Liver (tissue), 9 donors: ENCODE measurements around the gene SIN3B. TPM values are rescaled to one million over a fixed set of nuclear protein-coding genes. Genes with fewer than 3 reads are reported as not detected.

Source experiments
- DNase-seq: peaks from one replicate; pipeline ENCODE4 v3.0.0-alpha.2; 2017; ENCODE audit warnings: low spot score
- H3K27ac ChIP-seq, 2 donors: one replicate each; pipeline ENCODE4 v1.7.0; 2013; ENCODE audit warnings: inconsistent platforms in 2 of 2, low read length in 2 of 2, control low read depth in 1 of 2, low read depth in 1 of 2, mild to moderate bottlenecking in 1 of 2
- H3K27me3 ChIP-seq, 4 donors: one replicate each; pipeline versions ENCODE4 v1.6.1 to v1.7.0; 2013; ENCODE audit warnings: low read length in 3 of 4, inconsistent platforms in 1 of 4, mild to moderate bottlenecking in 1 of 4, moderate library complexity in 1 of 4; ENCODE audit not compliant: control insufficient read depth in 4 of 4, insufficient read depth in 4 of 4
- H3K36me3 ChIP-seq, 4 donors: one replicate each; pipeline versions ENCODE4 v1.6.1 to v1.7.0; 2013; ENCODE audit warnings: low read length in 3 of 4, mild to moderate bottlenecking in 3 of 4, low read depth in 1 of 4, moderate library complexity in 1 of 4; ENCODE audit not compliant: control insufficient read depth in 4 of 4, insufficient read depth in 3 of 4
- H3K4me1 ChIP-seq, 4 donors: one replicate each; pipeline versions ENCODE4 v1.6.1 to v1.7.0; 2013; ENCODE audit warnings: low read length in 3 of 4, mild to moderate bottlenecking in 3 of 4, moderate library complexity in 1 of 4; ENCODE audit not compliant: control insufficient read depth in 4 of 4, insufficient read depth in 4 of 4
- H3K4me3 ChIP-seq, 3 donors: one replicate each; pipeline versions ENCODE4 v1.6.1 to v1.7.0; 2013; ENCODE audit warnings: low read length in 3 of 3, control low read depth in 1 of 3, low read depth in 1 of 3, mild to moderate bottlenecking in 1 of 3
- H3K9ac ChIP-seq, 2 donors: one replicate each; pipeline ENCODE4 v1.7.0; 2013; ENCODE audit warnings: low read length in 2 of 2, mild to moderate bottlenecking in 2 of 2, moderate library complexity in 2 of 2, control low read depth in 1 of 2, low read depth in 1 of 2
- H3K9me3 ChIP-seq, 4 donors: one replicate each; pipeline versions ENCODE4 v1.6.1 to v1.7.0; 2013; ENCODE audit warnings: low read length in 3 of 4; ENCODE audit not compliant: control insufficient read depth in 4 of 4
- EGR1 ChIP-seq, 2 donors: IDR thresholded peaks; 2 replicates each; pipeline ENCODE4 v1.6.1; 2016 to 2018; ENCODE audit warnings: antibody characterized with exemption in 2 of 2, low read depth in 2 of 2
- FOXA1 ChIP-seq: IDR thresholded peaks from 2 replicates; pipeline ENCODE4 v1.6.1; 2016; ENCODE audit warnings: antibody characterized with exemption
- FOXA2 ChIP-seq: IDR thresholded peaks from 2 replicates; pipeline ENCODE4 v1.6.1; 2016; ENCODE audit warnings: antibody characterized with exemption
- GABPA ChIP-seq, 2 donors: IDR thresholded peaks in 1 of 2; conservative IDR thresholded peaks in 1 of 2; 2 replicates each; pipeline ENCODE4 v1.6.1; 2016; ENCODE audit warnings: antibody characterized with exemption in 2 of 2, mild to moderate bottlenecking in 1 of 2, moderate library complexity in 1 of 2
- HNF4A ChIP-seq, 2 donors: conservative IDR thresholded peaks; 2 replicates each; pipeline ENCODE4 v1.6.1; 2016; ENCODE audit warnings: antibody characterized with exemption in 2 of 2, mild to moderate bottlenecking in 2 of 2
- HNF4G ChIP-seq: IDR thresholded peaks from 2 replicates; pipeline ENCODE4 v1.6.1; 2016; ENCODE audit warnings: antibody characterized with exemption
- JUND ChIP-seq, 2 donors: IDR thresholded peaks; 2 replicates each; pipeline ENCODE4 v1.6.1; 2016; ENCODE audit warnings: antibody characterized with exemption in 2 of 2
- RAD21 ChIP-seq, 2 donors: IDR thresholded peaks; 2 replicates each; pipeline ENCODE4 v1.6.1; 2016; ENCODE audit warnings: antibody characterized with exemption in 2 of 2, mild to moderate bottlenecking in 2 of 2
- RXRA ChIP-seq, 2 donors: IDR thresholded peaks; 2 replicates each; pipeline ENCODE4 v1.6.1; 2017 to 2018; ENCODE audit warnings: antibody characterized with exemption in 2 of 2, mild to moderate bottlenecking in 1 of 2
- SP1 ChIP-seq: IDR thresholded peaks from 2 replicates; pipeline ENCODE4 v1.6.1; 2018; ENCODE audit warnings: antibody characterized with exemption, mild to moderate bottlenecking
- TAF1 ChIP-seq: conservative IDR thresholded peaks from 2 replicates; pipeline ENCODE4 v1.6.1; 2016; ENCODE audit warnings: antibody characterized with exemption, mild to moderate bottlenecking
- WGBS: extraction: QIAGEN DNeasy Blood & Tissue Kit; methylation state at CpG from one replicate; pipeline ENCODE4 v1.1.7; 2013; 5-methylcytosine and 5-hydroxymethylcytosine counted together
- polyA plus RNA-seq, 2 donors: library from polyadenylated mRNA; stranded (reverse) in 1 of 2; unstranded in 1 of 2; fragments of 200-250 nt in 1 of 2; fragments of >200 nt in 1 of 2; fragmentation: Nextera tagmentation in 1 of 2; extraction: Ambion mirVana in 1 of 2; gene quantifications; one replicate each; pipeline versions ENCODE4 v1.2.1 to v1.2.3, GENCODE V29; 2013 to 2015
- total RNA-seq, 2 donors: library from RNA; depleted of rRNA; stranded (reverse); fragments of >200 nt; gene quantifications; one replicate each; pipeline ENCODE4 v1.2.3, GENCODE V29; 2014
- TF ChIP-seq, protein P1 (sequence below): IDR thresholded peaks from 2 replicates; pipeline ENCODE4 v1.6.1; 2016; ENCODE audit warnings: antibody characterized with exemption
- TF ChIP-seq, protein P2 (sequence below): IDR thresholded peaks from 2 replicates; pipeline ENCODE4 v1.6.1; 2016; ENCODE audit warnings: antibody characterized with exemption
- TF ChIP-seq, protein P3 (sequence below): IDR thresholded peaks from 2 replicates; pipeline ENCODE4 v1.6.1; 2016; ENCODE audit warnings: antibody characterized with exemption
- TF ChIP-seq, protein P4 (sequence below): fragments of 150-350 bp; IDR thresholded peaks from 2 replicates; pipeline ENCODE4 v1.5.1; 2017; ENCODE audit warnings: improper control_type of control experiment, low read depth, low read length; ENCODE audit not compliant: missing input control
- donor health status: healthy.
- donor health status: healthy.
- donor health status: healthy.
- donor health status: healthy.
- donor health status: healthy.

SIN3B gene
- total and polyA plus RNA-seq, 4 donors, result 6.1 to 17.1 (median 8.6) TPM

DNA sequence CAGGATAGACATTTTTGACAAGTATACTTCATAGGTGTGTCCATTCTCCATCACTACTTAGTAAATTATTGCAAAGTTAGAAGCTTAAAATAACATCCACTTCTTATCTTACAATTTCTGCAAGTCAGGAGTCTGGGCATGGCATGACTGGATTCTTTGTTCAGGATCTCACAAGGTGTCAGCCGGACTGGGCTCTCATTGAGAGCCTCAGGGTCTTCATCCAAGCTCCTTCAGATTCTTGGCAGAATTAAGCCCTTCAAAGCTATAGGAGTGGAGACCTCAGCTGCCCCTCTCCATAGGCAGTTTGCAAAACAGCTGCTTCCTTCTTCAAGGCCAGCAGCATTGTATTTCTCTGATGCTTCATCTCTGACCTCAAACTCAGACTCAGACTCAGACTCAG lies 9.1 kb upstream of the SIN3B start:
- DNase-seq, result no peak
- H3K27ac ChIP-seq, result no peak overlapping the region
- peaks cover 0 to 2% (median under 1%) of the 10 kb centered on the region in 4 donors for H3K4me1 ChIP-seq
- H3K27me3 ChIP-seq, result no peaks in the 10 kb centered on the region
- no peak overlapping the region for H3K4me3 ChIP-seq
- H3K9me3 ChIP-seq, result peaks cover 0 to 2% (median 0%) of the 10 kb centered on the region in 4 donors
- H3K9ac ChIP-seq, result no peak overlapping the region
- no peaks in the 10 kb centered on the region for H3K36me3 ChIP-seq
- TF ChIP-seq FOXA1 (no peak), FOXA2 (no peak), TAF1 (no peak), SP1 (no peak)
- TF ChIP-seq, protein P1, sequence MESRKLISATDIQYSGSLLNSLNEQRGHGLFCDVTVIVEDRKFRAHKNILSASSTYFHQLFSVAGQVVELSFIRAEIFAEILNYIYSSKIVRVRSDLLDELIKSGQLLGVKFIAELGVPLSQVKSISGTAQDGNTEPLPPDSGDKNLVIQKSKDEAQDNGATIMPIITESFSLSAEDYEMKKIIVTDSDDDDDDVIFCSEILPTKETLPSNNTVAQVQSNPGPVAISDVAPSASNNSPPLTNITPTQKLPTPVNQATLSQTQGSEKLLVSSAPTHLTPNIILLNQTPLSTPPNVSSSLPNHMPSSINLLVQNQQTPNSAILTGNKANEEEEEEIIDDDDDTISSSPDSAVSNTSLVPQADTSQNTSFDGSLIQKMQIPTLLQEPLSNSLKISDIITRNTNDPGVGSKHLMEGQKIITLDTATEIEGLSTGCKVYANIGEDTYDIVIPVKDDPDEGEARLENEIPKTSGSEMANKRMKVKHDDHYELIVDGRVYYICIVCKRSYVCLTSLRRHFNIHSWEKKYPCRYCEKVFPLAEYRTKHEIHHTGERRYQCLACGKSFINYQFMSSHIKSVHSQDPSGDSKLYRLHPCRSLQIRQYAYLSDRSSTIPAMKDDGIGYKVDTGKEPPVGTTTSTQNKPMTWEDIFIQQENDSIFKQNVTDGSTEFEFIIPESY, result no peak
- 91% methylated on average over 1 of the region's 1 CpG for whole genome bisulfite sequencing

DNA sequence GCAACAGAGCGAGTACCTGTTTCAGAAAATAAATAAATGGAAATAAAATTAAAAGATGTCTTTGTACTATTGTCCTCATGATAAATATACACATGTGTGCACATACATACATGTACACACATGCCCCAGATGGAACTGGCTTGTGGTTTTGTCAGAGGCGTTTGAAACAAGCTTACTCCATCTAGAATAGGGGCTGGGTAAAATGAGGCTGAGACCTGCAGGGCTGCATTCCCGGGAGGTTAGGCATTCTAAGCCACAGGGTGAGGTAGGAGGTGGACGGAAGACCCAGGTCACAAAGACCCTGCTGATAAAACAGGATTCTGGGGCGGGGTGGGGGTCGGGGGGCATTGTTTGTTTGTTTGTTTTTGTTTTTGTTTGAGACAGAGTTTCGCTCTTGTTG lies 8.1 kb upstream of the SIN3B start:
- no peaks in the 10 kb centered on the region for H3K36me3 ChIP-seq
- no peak for TF ChIP-seq FOXA2
- TF ChIP-seq RXRA (IDR thresholded peaks at IDR 0.05), result no peak
- TF ChIP-seq GABPA (IDR thresholded peaks at IDR 0.05 in 1 of 2, conservative IDR thresholded peaks at IDR 0.05 in 1 of 2), result no peak
- no peak for TF ChIP-seq HNF4G
- TF ChIP-seq TAF1, result no peak
- TF ChIP-seq, protein P1, result no peak
- no peak for TF ChIP-seq HNF4A (conservative IDR thresholded peaks at IDR 0.05)
- no peak for TF ChIP-seq FOXA1
- H3K9ac ChIP-seq, result no peak overlapping the region
- no peak overlapping the region for H3K27ac ChIP-seq
- no peaks in the 10 kb centered on the region for H3K9me3 ChIP-seq
- peaks cover 0 to 8% (median 3%) of the 10 kb centered on the region in 4 donors for H3K4me1 ChIP-seq
- DNase-seq, result no peak
- no peak overlapping the region for H3K4me3 ChIP-seq
- no peaks in the 10 kb centered on the region for H3K27me3 ChIP-seq
- WGBS, result 72% methylated on average over 7 of the region's 7 CpGs

DNA sequence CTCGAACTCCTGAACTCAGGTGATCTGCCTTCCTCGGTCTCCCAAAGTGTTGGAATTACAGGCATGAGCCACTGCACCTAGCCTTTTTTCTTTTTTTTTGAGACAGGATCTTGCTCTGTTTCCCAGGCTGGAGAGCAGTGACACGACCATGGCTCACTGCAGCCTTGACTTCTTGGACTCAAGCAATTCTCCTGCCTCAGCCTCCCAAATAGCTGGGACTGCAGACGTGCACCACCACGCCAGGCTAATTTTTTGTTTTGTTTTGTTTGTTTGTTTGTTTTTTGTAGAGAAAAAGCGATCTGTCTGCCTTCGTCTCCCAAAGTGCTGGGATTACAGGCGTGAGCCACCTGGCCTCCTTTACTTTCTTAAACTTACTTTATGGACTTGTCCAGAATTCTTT lies 6.5 kb upstream of the SIN3B start:
- no peak overlapping the region for H3K27ac ChIP-seq
- 90% methylated on average over 8 of the region's 8 CpGs for WGBS
- H3K36me3 ChIP-seq, result no peaks in the 10 kb centered on the region
- H3K27me3 ChIP-seq, result no peaks in the 10 kb centered on the region
- no peak overlapping the region for H3K4me3 ChIP-seq
- peaks cover 0 to 8% (median 3%) of the 10 kb centered on the region in 4 donors for H3K4me1 ChIP-seq
- DNase-seq, result no peak
- no peak overlapping the region for H3K9ac ChIP-seq
- no peaks in the 10 kb centered on the region for H3K9me3 ChIP-seq
- no peak for TF ChIP-seq JUND (IDR thresholded peaks at IDR 0.05)
- TF ChIP-seq TAF1, result no peak
- TF ChIP-seq, protein P1, result no peak
- no peak for TF ChIP-seq EGR1 (IDR thresholded peaks at IDR 0.05; ENCODE audit: low read depth in 2 of 2)
- no peak for TF ChIP-seq FOXA2
- TF ChIP-seq, protein P2, sequence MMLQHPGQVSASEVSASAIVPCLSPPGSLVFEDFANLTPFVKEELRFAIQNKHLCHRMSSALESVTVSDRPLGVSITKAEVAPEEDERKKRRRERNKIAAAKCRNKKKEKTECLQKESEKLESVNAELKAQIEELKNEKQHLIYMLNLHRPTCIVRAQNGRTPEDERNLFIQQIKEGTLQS, result no peak
- TF ChIP-seq HNF4G, result no peak
- TF ChIP-seq, protein P3, sequence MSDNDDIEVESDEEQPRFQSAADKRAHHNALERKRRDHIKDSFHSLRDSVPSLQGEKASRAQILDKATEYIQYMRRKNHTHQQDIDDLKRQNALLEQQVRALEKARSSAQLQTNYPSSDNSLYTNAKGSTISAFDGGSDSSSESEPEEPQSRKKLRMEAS, result no peak
- TF ChIP-seq RAD21 (IDR thresholded peaks at IDR 0.05), result no peak
- TF ChIP-seq, protein P4, sequence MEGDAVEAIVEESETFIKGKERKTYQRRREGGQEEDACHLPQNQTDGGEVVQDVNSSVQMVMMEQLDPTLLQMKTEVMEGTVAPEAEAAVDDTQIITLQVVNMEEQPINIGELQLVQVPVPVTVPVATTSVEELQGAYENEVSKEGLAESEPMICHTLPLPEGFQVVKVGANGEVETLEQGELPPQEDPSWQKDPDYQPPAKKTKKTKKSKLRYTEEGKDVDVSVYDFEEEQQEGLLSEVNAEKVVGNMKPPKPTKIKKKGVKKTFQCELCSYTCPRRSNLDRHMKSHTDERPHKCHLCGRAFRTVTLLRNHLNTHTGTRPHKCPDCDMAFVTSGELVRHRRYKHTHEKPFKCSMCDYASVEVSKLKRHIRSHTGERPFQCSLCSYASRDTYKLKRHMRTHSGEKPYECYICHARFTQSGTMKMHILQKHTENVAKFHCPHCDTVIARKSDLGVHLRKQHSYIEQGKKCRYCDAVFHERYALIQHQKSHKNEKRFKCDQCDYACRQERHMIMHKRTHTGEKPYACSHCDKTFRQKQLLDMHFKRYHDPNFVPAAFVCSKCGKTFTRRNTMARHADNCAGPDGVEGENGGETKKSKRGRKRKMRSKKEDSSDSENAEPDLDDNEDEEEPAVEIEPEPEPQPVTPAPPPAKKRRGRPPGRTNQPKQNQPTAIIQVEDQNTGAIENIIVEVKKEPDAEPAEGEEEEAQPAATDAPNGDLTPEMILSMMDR, result no peak
- no peak for TF ChIP-seq SP1
- no peak for TF ChIP-seq FOXA1
- TF ChIP-seq RXRA (IDR thresholded peaks at IDR 0.05), result no peak
